Measurements from ENCODE around the gene MAST1.
"Not testable (repeated sequence)": the region's sequence is repeated elsewhere in the genome, so short reads cannot be mapped to it uniquely, and the experiment has no call there.

The MAST1 gene

DNA sequence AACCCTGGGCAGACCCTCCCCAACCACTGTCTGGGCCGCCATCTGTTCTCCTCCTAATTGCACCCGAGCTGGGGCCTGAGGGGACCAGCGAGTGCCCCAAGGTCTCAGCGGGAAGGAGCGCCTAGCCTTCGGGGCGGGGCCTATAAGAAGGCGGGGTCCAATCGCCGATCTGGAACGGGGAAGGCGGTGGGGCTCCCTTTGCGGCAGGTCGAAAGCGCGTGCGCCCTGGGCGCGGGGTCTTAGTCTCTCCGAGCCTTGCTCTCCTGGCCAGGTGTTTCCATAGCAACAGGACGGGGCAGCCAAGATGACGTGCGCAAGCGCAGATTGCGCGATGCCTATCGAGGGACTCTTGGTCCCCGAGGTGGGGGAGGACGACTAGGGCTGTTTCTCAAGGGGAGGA is 2.8 kb downstream of the MAST1 start:
- DNase-seq: no peak

DNA sequence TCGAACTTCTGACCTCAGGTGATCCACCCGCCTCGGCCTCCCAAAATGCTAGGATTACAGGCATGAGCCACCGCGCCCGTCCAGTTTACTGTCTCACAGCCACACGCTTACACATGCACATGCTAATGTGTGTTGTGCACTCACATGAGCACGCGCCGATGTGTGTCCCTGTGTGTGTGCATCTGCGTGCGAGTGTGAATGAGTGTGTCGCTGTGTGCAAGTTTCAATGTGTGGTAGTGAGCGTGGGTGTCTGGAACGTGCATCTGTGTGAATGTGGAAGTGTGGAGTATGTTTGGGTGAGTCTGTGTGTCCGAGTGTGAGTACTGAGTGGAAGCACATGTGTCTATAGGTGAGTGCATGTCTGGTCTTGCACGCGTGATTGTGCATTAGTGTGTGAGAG is 4.2 kb downstream of the MAST1 start:
- no peak for DNase-seq

DNA sequence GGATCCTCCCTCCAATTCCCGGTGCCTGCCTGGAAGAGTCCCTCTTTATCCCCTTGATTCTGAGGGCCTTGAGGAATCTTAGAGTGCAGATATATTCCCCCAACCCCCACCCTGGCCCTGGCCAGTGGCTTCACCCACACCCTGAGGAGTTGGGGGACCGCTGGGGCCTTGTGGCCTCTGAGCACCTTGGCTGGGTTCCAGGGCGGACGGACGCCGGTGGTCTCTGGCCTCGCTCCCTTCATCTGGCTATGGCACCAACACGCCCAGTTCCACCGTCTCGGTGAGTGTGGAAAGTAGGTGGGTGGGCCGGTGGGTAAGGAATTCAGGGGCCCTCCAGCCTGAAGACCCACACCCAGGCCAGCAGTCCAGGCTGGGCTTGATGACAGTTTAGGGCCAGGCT is 5.0 kb downstream of the MAST1 start:
- DNase-seq: no peak

DNA sequence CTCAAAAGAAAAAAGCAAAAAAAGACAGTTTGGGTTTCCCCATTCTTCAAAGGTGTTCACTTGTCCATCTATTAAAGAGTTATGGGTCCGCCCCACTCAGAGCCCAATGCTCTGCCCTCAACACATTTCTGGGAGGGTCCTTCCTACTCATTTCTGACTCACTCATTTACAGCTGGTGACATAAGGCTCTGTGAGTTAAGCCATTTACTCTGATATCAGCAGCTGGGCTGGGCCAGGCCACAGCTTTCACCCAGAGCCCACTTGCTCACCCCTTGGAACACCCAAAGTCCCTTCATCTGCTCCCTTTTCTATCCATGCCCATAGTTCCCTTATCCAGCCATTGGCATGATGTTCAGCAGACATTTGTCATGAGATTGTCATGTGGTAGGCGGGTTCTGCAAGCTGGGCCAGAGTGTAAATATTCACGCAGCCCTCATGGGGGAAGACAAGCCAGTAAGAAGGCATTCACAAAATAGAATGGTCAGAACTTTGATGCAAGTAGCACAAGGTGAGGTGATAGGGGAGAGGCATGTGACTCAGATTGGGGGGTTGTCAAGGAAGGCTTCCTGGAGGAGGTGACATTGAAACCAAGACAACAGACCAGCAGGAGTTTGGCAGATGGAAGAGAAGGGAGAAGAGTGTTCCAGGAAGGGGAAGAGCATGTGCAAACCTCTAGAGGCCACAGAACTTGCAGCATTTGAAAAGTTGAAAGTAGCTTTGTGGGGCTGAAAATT is 5.9 kb downstream of the MAST1 start:
- no peak for DNase-seq

DNA sequence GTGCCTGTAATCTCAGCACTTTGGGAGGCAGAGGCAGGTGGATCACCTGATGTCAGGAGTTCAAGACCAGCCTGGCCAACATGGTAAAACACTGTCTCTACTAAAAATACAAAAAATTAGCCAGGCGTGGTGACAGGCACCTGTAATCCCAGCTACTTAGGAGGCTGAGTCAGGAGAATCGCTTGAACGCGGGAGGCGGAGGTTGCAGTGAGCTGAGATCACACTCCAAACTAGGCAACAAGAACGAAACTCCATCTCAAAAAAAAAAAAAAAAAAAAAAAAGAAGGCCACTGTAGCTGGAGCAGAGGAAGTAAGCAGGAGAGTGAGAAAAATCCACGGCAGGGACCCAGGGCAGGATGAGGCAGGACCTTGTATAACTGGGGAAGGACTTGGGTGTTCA is 8.3 kb downstream of the MAST1 start:
- not testable (repeated sequence) for DNase-seq

DNA sequence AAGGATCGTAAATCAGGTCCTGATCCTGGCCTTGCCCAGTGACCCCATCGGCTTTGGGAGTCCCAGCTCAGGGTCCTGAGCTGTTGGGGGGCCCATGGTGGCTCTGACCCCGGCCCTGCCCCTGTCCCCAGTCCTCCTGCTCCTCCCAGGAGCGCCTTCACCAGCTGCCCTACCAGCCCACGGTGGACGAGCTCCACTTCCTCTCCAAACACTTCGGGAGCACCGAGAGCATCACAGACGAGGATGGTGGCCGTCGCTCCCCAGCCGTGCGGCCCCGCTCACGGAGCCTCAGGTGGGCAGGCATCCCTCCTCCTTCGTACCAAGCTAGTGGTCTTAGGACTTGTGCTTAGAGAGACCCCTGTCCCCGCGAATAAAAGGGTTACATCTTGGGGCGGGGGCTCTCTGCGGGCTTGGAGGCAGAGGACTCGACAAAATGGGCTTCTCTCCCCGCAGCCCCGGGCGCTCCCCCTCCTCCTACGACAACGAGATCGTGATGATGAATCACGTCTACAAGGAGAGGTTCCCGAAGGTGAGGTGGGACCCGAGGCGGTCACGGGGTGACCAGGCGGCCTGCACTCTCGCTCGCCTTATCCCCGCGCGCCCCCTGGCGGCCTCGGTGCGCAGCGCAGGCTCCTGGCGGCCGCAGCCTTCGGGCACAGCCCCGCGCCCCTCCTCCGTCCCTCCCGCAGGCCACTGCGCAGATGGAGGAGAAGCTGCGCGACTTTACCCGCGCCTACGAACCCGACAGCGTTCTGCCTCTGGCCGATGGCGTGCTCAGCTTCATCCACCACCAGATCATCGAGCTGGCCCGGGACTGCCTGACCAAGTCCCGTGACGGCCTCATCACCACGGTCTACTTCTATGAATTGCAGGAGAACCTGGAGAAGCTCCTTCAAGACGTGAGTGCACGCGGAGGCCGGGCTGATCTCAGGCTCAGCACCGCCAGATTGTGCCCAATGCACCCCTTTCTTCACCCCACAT is 9.1 kb downstream of the MAST1 start:
- peak; percentile 90 for DNase-seq

DNA sequence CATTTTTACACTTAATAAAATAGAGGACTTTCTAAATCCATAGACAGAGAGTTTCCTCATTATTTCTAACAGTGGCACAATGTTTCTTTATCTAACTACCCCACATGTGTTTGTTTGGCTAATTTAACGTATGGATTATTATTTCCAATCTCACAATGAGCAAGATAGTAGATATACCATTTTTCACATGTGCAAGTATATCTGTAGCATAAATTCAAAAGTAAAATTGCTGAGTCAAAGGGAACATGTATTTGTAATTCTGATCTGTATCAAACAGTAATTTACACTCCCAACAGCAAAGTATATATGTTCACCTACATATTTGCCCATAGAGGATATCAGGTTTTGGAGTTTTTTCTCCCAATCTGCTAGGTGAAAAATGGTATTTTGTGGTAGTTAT is 18.3 kb downstream of the MAST1 start:
- DNase-seq: no peak

DNA sequence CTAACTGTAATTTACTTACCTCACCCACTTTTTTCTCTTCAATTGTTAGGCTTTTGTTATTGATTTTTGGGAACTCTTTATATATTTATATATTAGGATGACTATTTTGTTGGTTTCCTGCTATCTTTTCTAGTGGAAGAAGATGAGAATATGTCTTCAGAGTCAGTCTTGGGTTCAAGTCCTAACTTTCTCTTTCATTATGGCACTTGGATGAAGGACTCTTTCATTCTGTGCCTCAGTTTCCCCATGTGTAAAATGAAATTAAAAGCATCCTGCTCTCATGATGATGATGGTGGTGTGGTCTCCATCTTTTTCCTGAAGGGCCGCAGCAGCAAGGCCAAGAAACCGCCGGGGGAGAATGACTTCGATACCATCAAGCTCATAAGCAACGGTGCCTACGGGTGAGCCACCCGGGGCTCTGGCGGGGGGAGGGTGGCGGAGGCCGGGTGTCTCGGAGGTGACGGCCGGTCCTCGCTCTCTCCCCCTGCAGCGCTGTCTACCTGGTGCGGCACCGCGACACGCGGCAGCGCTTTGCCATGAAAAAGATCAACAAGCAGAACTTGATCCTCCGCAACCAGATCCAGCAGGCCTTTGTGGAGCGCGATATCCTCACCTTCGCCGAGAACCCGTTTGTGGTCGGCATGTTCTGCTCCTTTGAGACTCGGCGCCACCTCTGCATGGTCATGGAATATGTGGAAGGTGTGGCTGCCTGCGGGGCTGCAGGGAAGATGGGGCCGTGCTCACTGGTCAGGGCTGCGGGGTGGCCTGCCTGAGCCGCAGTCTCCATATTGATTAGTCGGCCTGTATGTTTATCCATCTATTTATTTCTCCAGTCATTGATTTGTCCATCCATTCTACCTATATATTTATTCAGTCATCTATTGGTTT is 20.0 kb downstream of the MAST1 start:
- no peak for DNase-seq

DNA sequence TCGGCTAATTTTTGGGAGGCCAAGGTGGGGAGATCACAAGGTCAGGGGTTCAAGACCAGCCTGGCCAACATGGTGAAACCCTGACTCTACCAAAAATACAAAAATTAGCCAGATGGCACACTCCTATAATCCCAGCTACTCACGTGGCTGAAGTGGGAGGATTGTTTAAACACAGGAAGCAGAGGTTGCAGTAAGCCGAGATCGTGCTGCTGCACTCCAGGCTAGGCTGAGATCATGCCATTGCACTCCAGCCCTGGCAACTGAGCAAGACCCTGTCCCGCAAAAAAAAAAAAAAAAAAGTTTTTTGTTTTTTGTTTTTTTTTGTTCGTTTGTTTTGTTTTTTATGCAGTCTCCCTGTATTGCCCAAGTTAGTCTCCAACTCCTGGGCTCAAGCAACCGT is 21.2 kb downstream of the MAST1 start:
- DNase-seq: no peak

DNA sequence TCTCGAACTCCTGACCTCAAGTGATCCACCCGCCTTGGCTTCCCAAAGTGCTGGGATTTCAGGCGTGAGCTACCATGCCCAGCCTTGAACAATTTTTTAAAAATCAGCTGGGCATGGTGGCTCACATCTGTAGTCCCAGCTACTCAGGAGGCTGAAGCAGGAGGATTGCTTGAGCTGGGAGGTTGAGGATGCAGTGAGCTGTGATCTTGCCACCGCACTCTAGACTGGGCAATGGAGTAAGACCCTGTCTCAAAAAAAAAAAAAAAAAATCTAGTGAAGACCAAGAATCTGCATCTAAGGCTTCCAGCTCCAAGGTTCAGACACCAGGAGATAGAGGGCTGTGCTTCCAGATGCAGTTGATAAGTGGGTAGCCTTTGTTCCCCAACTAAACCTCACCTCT is 25.8 kb downstream of the MAST1 start:
- no peak for DNase-seq

DNA sequence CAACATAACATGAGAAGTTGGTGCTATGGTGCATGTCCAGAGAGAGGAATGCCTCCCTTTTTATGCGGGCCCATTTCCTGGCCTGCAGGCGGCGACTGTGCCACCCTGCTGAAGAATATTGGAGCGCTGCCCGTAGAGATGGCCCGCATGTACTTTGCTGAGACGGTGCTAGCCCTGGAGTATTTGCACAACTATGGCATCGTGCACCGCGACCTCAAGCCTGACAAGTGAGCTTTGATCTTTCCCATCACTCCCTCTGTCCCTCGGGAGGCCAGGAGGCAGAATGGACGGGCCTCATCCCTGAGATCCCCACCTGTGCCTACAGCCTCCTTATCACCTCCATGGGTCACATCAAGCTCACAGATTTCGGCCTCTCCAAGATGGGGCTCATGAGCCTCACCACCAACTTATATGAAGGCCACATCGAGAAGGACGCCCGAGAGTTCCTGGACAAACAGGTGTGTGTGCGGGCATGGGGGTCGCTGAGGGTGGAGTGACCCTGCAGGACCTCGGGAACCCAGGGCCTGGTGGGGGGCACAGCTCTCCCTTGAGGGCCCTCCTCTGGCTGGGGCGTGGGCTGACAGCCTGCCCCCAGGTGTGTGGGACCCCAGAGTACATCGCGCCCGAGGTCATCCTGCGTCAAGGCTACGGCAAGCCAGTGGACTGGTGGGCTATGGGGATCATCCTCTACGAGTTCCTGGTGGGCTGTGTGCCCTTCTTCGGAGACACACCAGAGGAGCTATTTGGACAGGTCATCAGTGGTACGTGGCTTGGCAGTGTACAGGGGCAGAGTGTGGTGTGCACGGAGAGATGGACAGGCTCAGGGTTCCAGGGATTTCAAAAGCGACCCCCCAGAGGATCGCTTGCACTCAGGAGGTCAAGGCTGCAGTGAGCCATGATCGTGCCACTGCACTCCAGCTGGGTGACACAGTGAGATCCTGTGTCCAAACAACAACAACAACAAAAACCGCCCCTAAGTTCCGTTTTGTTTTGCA is 26.7 kb downstream of the MAST1 start:
- DNase-seq: no peak

DNA sequence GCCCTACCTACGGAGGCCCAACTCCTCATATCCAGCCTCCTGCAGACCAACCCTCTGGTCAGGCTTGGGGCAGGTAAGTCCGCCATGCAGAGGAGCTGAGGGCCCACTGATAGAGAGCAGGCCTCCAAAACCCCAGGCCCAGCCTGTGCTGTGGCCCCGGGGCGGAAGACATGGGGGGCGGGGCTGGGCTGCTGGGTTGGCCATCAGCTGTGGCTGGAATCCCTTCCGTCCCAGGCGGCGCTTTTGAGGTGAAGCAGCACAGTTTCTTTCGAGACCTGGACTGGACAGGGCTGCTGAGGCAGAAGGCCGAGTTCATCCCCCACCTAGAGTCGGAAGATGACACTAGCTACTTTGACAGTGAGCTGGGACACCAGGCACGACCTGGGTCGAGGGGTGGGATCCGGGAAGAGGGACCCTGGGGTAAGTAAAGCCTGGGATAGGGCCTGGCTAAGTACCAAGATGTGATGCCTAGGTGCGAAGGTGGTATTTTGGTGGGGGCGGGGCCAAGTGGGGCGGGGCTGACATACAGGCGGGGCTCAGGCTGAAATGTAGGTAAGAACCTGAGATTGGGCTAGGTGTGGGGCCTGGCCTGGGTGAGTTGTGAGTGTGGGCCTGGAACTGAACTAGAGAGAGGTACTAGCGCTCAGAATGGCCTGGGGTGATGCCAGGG is 27.6 kb downstream of the MAST1 start:
- no peak for DNase-seq

DNA sequence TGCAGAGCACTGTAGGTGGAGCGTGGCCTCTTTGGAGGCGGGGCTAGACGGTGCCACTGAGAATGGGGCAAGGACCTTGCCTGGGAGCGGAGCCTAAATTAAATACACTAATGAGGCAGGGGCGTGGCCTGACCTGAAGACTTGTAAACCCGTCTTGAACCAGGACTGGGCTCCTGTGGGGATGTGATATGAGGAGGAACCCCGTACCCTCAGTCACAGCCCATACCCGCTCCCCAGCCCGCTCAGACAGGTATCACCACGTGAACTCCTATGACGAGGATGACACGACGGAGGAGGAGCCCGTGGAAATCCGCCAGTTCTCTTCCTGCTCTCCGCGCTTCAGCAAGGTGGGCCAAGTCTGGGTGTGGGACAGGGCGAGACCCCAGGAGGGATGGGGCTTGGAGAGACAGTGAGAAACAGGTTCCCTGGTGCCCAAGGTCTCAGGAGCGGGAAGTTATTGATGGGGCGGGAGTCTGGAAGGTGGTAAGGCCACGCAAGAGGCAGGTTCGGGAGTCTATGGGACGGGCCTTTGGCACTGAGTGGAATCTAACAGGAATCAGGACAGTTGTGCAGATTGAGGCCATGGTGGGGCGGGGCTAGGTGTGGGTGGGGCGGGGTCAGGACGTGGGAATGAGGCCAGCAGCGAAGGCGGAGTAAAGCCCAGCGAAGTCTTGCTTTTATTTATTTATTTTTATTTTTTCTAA is 28.3 kb downstream of the MAST1 start:
- DNase-seq: no peak

DNA sequence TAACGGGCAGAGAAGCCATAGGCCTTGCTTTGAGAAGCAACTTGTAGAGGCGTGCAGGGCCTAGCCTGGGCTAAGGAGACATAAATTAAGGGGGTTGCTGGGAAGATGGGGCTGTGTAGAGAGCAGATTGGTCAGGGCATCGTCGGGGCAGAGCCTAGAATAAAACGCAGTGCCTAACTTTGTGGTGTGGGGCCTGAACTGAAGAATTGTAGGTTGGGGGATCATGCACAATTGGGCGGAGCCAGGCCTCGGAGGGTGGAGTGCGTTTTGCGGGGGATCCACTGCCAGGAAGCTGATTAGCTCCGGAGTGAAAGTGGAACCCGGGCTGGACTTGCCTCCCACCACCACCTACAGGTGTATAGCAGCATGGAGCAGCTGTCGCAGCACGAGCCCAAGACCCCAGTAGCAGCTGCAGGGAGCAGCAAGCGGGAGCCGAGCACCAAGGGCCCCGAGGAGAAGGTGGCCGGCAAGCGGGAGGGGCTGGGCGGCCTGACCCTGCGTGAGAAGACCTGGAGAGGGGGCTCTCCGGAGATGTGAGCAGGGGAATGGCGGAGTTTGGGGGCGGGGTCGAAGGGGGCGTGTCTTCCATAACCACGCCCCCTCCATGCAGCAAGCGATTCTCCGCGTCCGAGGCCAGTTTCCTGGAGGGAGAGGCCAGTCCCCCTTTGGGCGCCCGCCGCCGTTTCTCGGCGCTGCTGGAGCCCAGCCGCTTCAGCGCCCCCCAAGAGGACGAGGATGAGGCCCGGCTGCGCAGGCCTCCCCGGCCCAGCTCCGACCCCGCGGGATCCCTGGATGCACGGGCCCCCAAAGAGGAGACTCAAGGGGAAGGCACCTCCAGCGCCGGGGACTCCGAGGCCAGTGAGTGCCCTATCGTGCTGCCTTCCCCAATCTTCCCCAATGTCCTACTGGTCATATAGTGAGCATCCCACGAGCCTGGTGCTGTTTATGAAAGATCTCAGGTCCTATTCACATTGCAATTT is 29.1 kb downstream of the MAST1 start:
- peak; percentile 88 for DNase-seq

DNA sequence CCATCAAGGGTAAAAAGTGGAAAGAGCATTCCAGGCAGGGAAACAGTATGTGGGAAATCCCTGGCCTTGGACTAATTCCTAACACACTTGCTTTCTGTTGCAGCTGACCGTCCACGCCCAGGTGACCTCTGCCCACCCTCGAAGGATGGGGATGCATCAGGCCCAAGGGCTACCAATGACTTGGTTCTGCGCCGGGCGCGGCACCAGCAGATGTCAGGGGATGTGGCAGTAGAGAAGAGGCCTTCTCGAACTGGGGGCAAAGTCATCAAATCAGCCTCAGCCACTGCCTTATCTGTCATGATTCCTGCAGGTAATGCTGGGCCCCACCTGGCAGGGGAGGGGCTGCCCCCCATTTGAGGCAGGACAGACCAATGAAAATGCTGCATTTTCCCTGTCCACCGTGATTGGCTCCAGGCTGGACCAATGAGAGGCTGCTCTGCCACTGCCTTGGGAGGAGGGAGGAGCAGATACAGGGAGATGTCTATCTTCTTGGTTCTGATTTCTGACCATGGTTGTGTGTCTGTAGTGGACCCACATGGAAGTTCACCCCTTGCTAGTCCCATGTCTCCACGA is 30.3 kb downstream of the MAST1 start:
- no peak for DNase-seq

DNA sequence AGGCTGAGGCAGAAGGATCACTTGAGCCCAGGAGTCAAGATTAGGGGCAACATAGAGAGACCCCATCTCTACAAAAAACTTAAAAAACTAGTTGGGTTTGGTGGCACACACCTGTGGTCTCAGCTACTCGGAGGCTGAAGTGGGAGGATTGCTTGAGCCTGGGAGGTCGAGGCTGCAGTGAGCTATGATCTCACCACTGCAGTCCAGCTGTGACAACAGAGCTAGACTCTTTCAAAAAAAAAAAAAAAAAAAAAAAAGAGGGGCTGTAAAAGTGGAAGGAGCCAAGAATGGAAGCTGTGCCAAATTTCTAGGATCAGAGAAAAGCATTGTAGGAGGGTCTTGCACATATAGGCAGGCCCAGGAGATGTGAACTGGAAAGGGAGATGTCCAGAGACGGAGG is 33.4 kb downstream of the MAST1 start:
- DNase-seq: no peak

DNA sequence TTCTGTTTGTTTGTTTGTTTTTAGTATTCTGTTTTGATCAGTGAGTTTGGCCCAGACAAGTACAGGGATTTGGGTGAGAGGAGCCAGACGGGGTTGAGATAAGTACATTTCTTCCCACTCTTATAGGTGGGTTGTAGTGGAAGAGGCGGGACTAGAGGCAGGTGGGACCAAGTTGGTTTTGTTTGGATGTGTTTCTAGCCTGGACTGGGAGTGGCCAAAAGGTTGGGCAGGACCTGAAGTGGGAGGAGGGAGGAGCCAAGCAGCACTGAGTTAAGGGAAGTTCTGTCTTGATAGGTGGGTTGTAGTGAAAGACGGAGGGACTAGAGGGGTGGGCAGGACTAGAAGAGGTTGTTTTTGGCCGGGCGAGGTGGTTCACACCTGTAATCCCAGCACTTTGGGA is 33.9 kb downstream of the MAST1 start:
- DNase-seq: no peak

DNA sequence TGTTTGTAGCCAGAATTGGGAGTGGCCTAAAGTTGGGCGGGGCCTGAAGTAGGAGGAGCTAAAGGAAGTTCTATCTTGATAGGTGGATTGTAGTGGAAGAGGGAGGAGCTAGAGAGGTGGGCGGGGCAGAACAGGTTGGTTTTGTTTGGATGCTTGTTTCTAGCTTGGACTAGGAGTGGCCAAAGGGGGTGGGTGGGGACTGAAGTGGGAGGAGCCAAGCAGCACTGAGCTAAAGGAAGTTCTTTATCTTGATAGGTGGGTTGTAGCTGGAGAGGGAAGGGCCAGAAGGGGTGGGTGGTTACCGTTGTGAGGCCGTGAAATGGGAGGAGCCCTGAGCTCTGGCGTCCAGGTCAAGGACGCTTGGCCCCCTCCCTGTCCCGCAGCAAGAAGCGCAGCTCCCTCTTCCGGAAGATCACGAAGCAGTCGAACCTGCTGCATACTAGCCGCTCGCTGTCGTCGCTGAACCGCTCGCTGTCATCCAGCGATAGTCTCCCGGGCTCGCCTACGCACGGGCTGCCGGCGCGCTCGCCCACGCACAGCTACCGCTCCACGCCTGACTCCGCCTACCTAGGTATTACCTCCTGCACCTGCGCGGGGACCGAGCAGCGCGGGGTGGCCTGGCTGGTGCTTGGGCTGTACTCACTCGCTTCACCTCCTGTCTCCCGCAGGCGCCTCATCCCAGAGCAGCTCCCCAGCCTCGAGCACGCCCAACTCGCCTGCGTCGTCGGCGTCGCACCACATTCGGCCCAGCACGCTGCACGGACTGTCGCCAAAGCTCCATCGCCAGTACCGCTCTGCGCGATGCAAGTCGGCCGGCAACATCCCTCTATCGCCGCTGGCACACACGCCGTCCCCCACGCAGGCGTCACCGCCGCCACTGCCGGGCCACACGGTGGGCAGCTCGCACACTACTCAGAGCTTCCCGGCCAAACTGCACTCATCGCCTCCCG is 34.9 kb downstream of the MAST1 start:
- no peak for DNase-seq

All from right forelimb (tissue), 1 donor.